HG02610 (cell line): ENCODE results near the gene SNRNP27.
"Not testable (repeated sequence)": the region's sequence is repeated elsewhere in the genome, so short reads cannot be mapped to it uniquely, and the experiment has no call there.

Experiments used
- ATAC-seq: cut with Tn5 transposase; IDR thresholded peaks from one replicate; pipeline ENCODE4 v1.9.1; 2021; ENCODE audit warnings: mild to moderate bottlenecking, moderate library complexity; ENCODE audit not compliant: unreplicated experiment

SNRNP27 gene

DNA sequence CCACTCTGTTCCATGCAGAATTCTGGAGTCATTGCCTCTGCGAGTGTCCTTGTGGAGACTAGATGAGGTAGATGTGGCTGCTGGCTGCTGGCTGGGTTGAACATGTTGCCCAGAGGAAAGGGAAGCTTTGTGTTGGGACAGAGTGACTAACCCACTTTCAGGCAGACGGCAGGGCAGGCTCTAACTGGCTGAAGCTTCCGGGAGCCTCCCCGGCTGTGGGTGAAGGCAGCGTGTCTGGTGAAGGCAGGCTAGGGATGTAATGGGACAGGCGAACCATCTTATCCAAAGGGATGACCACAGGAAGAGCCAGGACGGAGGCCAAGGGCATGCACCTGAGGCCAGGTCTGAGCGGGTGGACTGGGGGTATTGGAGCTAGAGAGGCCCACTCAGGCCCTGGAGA, 51.7 kb downstream of the SNRNP27 start:
- no peak for ATAC-seq

DNA sequence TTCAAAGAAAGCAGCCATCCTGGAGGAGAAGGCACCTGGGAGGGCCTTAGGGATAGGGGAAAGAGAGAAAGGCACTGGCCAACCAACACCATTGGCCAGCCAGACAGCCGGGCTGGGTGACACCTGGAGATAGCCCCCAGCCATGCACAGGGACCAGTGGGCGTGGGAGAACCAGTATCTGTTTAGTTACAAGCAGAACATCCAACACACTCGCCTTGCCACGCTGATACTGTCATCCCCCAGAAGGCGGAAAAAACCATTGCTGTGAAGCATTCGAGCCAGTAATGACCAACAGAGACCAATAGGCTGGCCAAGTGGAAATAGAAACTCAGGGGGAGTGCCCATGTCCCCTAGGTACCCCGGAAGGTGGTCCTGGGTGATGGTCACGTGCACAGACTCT, 52.2 kb downstream of the SNRNP27 start:
- ATAC-seq = no peak

GRCh38 chr2:69946351-69947324, 52.9 kb downstream of the SNRNP27 start:
- ATAC-seq = peak; percentile 83

DNA sequence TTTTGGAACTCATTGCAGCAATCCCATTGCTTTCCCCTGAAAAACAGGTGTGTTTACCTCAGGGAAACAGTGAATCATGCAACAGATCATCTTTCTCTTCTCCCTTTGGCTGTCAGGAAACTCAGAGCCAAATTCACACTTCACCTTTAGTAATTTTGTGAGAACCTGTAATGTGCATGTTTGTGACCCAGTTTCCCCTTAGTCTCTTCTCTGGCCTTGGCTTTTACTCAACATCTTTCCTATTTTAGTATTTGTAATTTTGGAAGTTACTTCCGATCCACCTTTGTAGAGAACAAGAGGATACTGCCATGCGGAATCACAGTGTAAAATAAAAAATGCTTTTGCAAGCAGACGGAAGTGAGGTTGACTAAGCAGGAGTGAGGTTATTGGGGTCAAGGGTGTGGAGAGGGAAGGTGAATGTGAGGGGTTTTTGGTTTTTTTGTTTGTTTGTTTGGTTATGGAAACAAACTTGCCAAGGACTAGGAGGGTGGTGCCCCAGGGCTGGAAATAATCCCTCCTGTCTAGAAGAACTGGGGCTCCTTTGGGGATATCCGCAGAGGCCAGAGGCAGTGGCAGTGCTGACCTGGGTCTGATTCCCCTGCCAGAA, 53.7 kb downstream of the SNRNP27 start:
- ATAC-seq = no peak

- ATAC-seq = no peak
These were observed 54.5 kb downstream of the SNRNP27 start for GRCh38 chr2:69948032-69948962.

DNA sequence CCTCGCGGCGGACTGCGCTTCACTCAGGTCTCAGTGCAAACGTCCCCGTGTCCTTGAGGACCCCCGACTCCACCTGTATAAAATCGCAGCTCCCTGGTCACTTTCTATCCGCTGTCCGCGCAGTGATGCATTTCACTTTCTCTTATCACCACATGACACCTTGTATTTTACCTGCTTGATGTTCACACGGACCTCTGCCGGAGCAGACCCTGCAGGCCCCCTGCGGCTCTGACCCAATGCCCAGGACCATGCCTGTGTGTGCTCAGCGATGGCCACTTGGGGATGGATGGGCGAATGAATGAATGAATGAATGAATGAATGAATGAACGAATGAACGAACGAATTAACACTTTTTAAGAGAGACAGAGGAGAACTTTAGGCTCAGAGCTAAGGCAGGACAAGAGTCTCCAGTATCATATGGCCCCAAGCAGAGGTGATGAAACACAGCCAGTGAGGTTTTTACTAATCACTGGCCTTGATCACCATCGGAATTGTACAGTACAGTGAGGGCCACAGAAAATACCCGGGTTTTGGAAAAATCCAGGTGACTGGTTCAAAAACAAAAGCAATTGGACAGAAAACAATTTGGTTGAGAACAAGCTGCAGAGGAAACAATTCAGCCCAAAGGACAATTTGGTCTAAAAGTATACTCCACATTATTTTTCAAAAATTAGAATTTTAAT, 55.3 kb downstream of the SNRNP27 start:
- ATAC-seq = no peak

GRCh38 chr2:69950241-69950640, 56.5 kb downstream of the SNRNP27 start:
- ATAC-seq = no peak

GRCh38 chr2:69950671-69951070, 56.9 kb downstream of the SNRNP27 start:
- not testable (repeated sequence) for ATAC-seq

GRCh38 chr2:69952336-69953115, 58.8 kb downstream of the SNRNP27 start:
- no peak for ATAC-seq

DNA sequence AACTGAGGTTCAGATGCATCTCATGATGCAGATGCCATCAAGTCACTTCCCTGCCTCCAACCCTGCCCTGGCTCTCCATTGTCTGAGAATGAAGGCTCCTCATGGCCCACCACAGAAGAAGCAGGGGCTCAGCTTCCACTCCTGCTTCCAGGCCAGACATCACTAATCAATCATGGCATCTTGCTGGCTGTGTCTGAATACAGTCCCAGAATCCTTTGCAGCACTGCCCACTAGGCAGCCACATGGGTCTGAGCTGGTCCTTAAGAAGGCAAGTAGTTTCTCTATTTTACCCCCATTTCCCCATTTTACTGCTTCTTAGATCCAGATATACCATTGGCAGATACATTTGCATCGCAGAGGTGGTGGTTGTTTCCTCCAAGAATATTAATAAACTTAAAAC, 60.3 kb downstream of the SNRNP27 start:
- no peak for ATAC-seq
